IPS-18a (cell line): Measurements from ENCODE around the gene PDCD1.

Experiments used
- H3K27ac ChIP-seq: one replicate; pipeline ENCODE4 v1.5.1; 2013; ENCODE audit warnings: low read length
- H3K27me3 ChIP-seq: one replicate; pipeline ENCODE4 v1.6.1; 2013; ENCODE audit warnings: mild to moderate bottlenecking, low read length; ENCODE audit not compliant: control insufficient read depth, insufficient read depth
- H3K36me3 ChIP-seq: one replicate; pipeline ENCODE4 v1.6.1; 2013; ENCODE audit warnings: low read depth, low read length; ENCODE audit not compliant: control insufficient read depth
- H3K4me1 ChIP-seq: one replicate; pipeline ENCODE4 v1.6.1; 2013; ENCODE audit warnings: low read depth, low read length; ENCODE audit not compliant: control insufficient read depth
- H3K4me3 ChIP-seq: one replicate; pipeline ENCODE4 v1.5.1; 2013; ENCODE audit warnings: low read length
- H3K9ac ChIP-seq: one replicate; pipeline ENCODE4 v1.6.1; 2013; ENCODE audit warnings: mild to moderate bottlenecking, low read length, moderate library complexity
- H3K9me3 ChIP-seq: one replicate; pipeline ENCODE4 v1.6.1; 2013; ENCODE audit warnings: low read depth, low read length; ENCODE audit not compliant: control insufficient read depth

PDCD1 gene

GRCh38 chr2:241850544-241851324, 8.0 kb downstream of the PDCD1 start:
- H3K9ac ChIP-seq = no peak overlapping the region
- no peak overlapping the region for H3K4me3 ChIP-seq
- H3K36me3 ChIP-seq = no peaks in the 10 kb centered on the region
- H3K27ac ChIP-seq = no peak overlapping the region
- H3K9me3 ChIP-seq = no peaks in the 10 kb centered on the region
- no peaks in the 10 kb centered on the region for H3K4me1 ChIP-seq
- peaks cover 8% of the 10 kb centered on the region for H3K27me3 ChIP-seq

DNA sequence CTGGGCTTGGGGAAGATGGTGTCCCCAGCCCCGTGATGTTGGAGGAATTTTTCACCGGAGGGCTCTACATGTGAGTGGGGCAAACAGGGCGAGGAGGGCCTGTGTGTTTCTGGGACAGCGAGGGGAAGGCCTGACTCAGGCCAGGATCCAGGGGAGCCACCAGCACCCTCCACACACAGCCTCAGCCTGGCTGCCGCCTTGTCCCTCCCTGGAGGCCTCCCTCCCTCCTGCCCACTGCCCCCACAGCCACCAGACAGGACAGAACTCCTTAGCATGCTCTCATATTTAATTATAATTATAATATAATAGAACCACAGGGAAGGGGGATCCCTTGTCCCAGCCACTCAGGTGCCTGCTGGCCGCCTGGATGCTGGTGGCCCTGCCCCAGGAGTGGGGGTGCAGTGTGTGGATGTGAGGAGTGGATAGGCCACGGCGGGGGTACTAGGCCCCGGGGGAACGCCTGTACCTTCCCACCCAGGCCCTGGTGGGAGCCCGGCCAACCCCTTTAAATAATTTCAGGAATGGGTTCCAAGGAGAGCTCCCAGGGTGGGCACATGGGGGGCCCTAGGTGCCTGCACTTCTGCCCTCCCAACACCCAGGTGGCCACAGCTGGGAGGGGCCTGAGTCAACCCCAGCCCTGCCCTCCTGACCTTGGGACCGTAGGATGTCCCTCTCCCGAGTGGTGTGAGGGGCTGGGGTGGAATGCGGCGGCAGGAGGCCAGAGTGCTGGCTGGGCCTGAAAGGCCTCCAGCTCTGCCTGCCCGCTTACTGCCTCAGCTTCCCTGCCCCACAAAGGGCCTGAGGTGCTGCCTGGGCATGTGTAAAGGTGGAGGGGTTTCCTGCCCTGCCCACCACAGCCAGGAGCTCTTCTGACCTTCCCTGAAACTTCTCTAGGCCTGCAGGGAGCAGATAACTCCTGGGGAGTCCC, 8.8 kb downstream of the PDCD1 start:
- peaks cover 17% of the 10 kb centered on the region for H3K27me3 ChIP-seq

GRCh38 chr2:241848761-241849615, 9.7 kb downstream of the PDCD1 start:
- Histone ChIP-seq H3K4me3 (no peak overlapping the region), H3K4me1 (no peaks in the 10 kb centered on the region), H3K36me3 (no peaks in the 10 kb centered on the region), H3K27me3 (peaks cover 26% of the 10 kb centered on the region), H3K9ac (no peak overlapping the region), H3K27ac (no peak overlapping the region), H3K9me3 (no peaks in the 10 kb centered on the region)

More for the DNA sequence above, 8.8 kb downstream of the PDCD1 start:
- Histone ChIP-seq H3K36me3 (no peaks in the 10 kb centered on the region), H3K9ac (no peak overlapping the region), H3K27ac (no peak overlapping the region), H3K9me3 (no peaks in the 10 kb centered on the region), H3K4me1 (no peaks in the 10 kb centered on the region), H3K4me3 (no peak overlapping the region)

- no peaks in the 10 kb centered on the region for H3K36me3 ChIP-seq
- H3K9ac ChIP-seq = no peak overlapping the region
- no peaks in the 10 kb centered on the region for H3K4me1 ChIP-seq
- H3K9me3 ChIP-seq = no peaks in the 10 kb centered on the region
- H3K27me3 ChIP-seq = peaks cover 49% of the 10 kb centered on the region
- no peak overlapping the region for H3K27ac ChIP-seq
- H3K4me3 ChIP-seq = no peak overlapping the region
Observed at GRCh38 chr2:241846406-241846805, 12.3 kb downstream of the PDCD1 start.

DNA sequence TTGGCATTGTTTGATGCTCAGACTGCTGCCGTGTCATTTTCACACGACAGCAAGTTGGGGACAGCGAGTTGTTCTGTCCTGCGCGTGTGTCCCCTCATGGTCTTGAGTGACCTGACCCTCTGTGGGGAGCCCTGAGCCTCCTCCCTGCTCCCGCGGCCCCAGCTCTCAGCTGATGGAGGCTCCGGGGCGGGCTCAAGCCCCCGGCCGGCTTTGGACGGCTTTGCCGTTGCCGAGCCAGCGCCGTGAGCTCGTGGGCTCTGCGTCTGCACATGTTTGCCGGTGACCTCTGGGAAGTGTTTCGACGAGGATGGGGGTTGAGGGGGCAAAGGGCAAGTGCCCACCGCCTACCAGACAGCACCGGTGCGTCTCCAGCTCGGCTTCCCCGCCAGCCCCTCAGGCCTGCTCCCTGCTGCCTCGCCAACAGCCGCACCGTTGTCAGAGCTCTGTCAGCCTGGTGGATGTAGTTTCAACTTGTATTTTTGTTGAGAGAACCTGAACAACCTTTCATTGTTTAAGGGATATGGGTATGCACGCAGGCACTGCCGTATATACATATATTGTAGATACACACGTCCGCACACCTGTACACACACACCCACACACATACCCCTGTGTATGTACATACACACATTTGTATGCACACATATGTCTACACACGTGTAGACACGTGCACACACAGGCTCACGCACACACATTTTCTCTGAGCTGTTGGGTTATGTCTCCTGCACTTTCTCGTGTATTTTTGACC, 13.7 kb downstream of the PDCD1 start:
- peak overlapping the region; percentile 35 for H3K4me3 ChIP-seq

DNA sequence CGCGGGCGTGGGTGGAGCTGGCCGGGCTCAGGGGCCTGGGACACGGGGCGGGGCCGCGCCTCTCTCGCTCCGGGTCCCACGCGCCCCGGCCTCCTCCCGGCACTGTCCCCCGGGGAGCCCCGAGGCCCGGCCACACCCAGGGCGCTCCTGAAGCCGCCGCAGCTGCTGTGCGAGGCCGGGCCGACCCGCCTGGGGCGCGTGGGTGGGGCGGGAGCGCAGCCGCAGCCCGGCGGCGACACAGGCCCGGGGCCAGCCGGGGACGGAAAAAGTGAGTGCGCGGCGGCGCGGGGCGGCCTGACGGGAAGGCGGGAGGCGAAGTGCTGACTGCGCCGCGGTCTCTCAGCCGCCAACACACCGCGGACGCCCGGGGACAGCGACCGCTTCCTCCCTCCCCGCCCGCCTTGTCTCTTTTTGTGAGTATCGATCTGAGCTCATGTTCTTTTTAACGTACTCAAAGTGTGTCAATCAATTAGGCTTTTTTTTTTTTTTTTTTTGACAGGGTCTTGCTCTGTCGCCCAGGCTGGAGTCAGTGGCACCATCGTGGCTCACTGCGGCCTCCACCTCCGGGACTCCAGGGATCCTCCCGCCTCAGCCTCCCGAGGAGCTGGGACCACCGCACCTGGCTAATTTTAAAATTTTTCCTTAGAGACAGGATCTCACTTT, 14.5 kb downstream of the PDCD1 start:
- Histone ChIP-seq H3K4me3 (peak overlapping the region; percentile 35), H3K9ac (no peak overlapping the region)

More for the DNA sequence above, 13.7 kb downstream of the PDCD1 start:
- Histone ChIP-seq H3K4me1 (no peaks in the 10 kb centered on the region), H3K36me3 (no peaks in the 10 kb centered on the region), H3K9ac (no peak overlapping the region), H3K9me3 (no peaks in the 10 kb centered on the region), H3K27me3 (peaks cover 49% of the 10 kb centered on the region), H3K27ac (no peak overlapping the region)

GRCh38 chr2:241843321-241844065, 15.2 kb downstream of the PDCD1 start:
- no peaks in the 10 kb centered on the region for H3K9me3 ChIP-seq
- no peaks in the 10 kb centered on the region for H3K4me1 ChIP-seq
- no peak overlapping the region for H3K4me3 ChIP-seq
- no peak overlapping the region for H3K27ac ChIP-seq
- H3K27me3 ChIP-seq = peaks cover 49% of the 10 kb centered on the region
- H3K9ac ChIP-seq = no peak overlapping the region
- no peaks in the 10 kb centered on the region for H3K36me3 ChIP-seq

More for the DNA sequence above, 14.5 kb downstream of the PDCD1 start:
- Histone ChIP-seq H3K4me1 (no peaks in the 10 kb centered on the region), H3K9me3 (no peaks in the 10 kb centered on the region), H3K27me3 (peaks cover 49% of the 10 kb centered on the region), H3K36me3 (no peaks in the 10 kb centered on the region), H3K27ac (no peak overlapping the region)

DNA sequence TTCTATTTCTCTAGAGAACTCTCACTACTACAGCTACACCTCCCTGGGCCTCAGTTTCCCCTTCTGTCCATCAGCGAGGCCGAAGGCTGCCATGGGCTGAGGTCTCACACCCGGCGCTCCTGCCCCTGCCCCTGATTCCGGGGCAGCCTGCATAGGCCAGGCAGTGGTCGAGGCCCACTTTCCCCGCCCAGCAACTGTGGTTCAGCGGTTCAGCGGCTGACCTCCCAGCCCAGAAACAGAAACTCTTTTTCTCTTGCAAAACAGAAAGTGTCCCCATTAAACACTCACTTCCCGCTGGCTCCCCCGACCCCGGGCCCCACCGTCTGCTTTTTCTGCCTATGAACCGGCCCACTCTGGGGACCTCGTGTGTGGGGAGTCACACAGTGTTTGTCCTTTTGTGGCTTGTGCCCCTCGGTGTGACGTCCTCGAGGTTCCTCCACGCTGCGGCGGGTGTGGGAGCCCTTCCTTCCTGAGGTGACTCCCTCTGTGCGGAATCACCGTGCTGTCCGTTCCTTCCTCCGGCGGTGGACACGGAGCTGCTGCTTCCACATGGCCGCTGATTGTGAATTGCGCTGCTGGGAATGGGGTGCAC, 16.0 kb downstream of the PDCD1 start:
- no peaks in the 10 kb centered on the region for H3K9me3 ChIP-seq
- H3K27ac ChIP-seq = no peak overlapping the region
- no peaks in the 10 kb centered on the region for H3K36me3 ChIP-seq
- H3K4me3 ChIP-seq = no peak overlapping the region
- no peak overlapping the region for H3K9ac ChIP-seq
- no peaks in the 10 kb centered on the region for H3K4me1 ChIP-seq
- H3K27me3 ChIP-seq = peaks cover 49% of the 10 kb centered on the region

DNA sequence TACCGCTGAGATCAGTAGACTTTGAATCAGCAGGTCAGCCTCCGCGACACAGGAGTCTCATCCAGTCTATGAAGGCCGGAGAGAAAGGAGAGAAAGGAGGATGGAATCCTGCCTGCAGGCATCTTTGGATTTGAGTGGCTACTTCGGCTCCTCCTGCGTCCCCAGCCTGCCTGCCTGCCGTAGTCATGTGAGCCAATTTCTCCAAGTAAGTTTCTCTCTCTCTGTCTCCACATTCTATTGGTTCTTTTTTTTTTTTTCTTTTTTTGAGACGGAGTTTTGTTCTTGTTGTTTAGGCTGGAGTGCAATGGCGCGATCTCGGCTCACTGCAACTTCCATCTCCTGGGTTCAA, 16.7 kb downstream of the PDCD1 start:
- no peak overlapping the region for H3K4me3 ChIP-seq
- no peak overlapping the region for H3K9ac ChIP-seq
- H3K9me3 ChIP-seq = no peaks in the 10 kb centered on the region

More for the DNA sequence above, 16.7 kb downstream of the PDCD1 start:
- Histone ChIP-seq H3K4me1 (no peaks in the 10 kb centered on the region), H3K27ac (no peak overlapping the region), H3K36me3 (no peaks in the 10 kb centered on the region), H3K27me3 (peaks cover 49% of the 10 kb centered on the region)
